Measurements from ENCODE around the gene METRN. TPM values are rescaled to one million over a fixed set of nuclear protein-coding genes. Genes with fewer than 3 reads are reported as not detected.
A peak's percentile ranks its signal among the peaks of the same experiment; 100 is the strongest.

METRN gene
- total and polyA plus RNA-seq, 3 donors from 2014 or later, result 21.0 to 50.6 (median 34.9) TPM

GRCh38 chr16:719815-720446 lies 5.0 kb downstream of the METRN start:
- H3K9me3 ChIP-seq, result no peaks in the 10 kb centered on the region
- intact Hi-C loops (cut with DNase I; ENCODE audit: low total_unique reads), result no loop called here
- no peaks in the 10 kb centered on the region for H3K36me3 ChIP-seq (ENCODE audit: low read depth, missing control alignments)
- peaks cover 23% of the 10 kb centered on the region for H3K4me1 ChIP-seq
- no peak for TF ChIP-seq POLR2A (IDR thresholded peaks at IDR 0.05)
- TF ChIP-seq CTCF (IDR thresholded peaks at IDR 0.05), result no peak
- DNase-seq, result no peak
- peak overlapping the region in 1 of 2 donors; percentile 69 for H3K4me3 ChIP-seq
- no peaks in the 10 kb centered on the region for H3K27me3 ChIP-seq
- peak overlapping the region in 1 of 2 donors; percentile 65 for H3K27ac ChIP-seq
- 6 to 7% methylated on average over 7 to 16 of the region's 16 CpGs for WGBS, 2 donors

- WGBS, 2 donors, result 0 to 1% methylated on average over 2 to 22 of the region's 38 CpGs
- Histone ChIP-seq H3K4me1 (peaks cover 23% of the 10 kb centered on the region), H3K27ac (peak overlapping the region; percentile 65 to 72), H3K27me3 (no peaks in the 10 kb centered on the region), H3K4me3 (peak overlapping the region; percentile 69), H3K36me3 (ENCODE audit: low read depth, missing control alignments) (no peaks in the 10 kb centered on the region), H3K9me3 (no peaks in the 10 kb centered on the region)
- TF ChIP-seq POLR2A (IDR thresholded peaks at IDR 0.05), result no peak
- TF ChIP-seq CTCF (IDR thresholded peaks at IDR 0.05), result no peak
- intact Hi-C loops (cut with DNase I; ENCODE audit: low total_unique reads), result no loop called here
- DNase-seq, result peak; percentile 57
Measured at GRCh38 chr16:720447-720989, 5.6 kb downstream of the METRN start.

- Histone ChIP-seq H3K27ac (peak within 1 kb of the TSS; percentile 65 to 72), H3K36me3 (ENCODE audit: low read depth, missing control alignments) (no peaks in the 10 kb centered on the region), H3K4me3 (peak within 1 kb of the TSS; percentile 69), H3K4me1 (peaks cover 19% of the 10 kb centered on the region), H3K9me3 (no peaks in the 10 kb centered on the region), H3K27me3 (no peaks in the 10 kb centered on the region)
- 6 to 22% methylated on average over 31 to 32 of the region's 106 CpGs for WGBS, 2 donors
- intact Hi-C loops (cut with DNase I; ENCODE audit: low total_unique reads), result no loop called here
- DNase-seq, result peak; percentile 88
- peak in 1 of 3 experiments; percentile 6 for TF ChIP-seq CTCF (IDR thresholded peaks at IDR 0.05)
- TF ChIP-seq POLR2A (IDR thresholded peaks at IDR 0.05), result no peak
Measured at GRCh38 chr16:720990-721764, 6.3 kb downstream of the METRN start, which contains the start of gene ANTKMT. TSS of gene ANTKMT (plus strand) at chr16:721146. CDS start at chr16:721275, 129 bp downstream.

GRCh38 chr16:721765-722540 lies 7.0 kb downstream of the METRN start:
- Histone ChIP-seq H3K27ac (peak overlapping the region in 1 of 2 donors; percentile 65), H3K36me3 (ENCODE audit: low read depth, missing control alignments) (no peaks in the 10 kb centered on the region), H3K9me3 (no peaks in the 10 kb centered on the region), H3K27me3 (no peaks in the 10 kb centered on the region), H3K4me1 (peaks cover 17% of the 10 kb centered on the region), H3K4me3 (peak overlapping the region; percentile 69)
- intact Hi-C loops (cut with DNase I; ENCODE audit: low total_unique reads), result no loop called here
- WGBS, 2 donors, result 61 to 71% methylated on average over 8 to 44 of the region's 51 CpGs
- no peak for DNase-seq
- TF ChIP-seq POLR2A (IDR thresholded peaks at IDR 0.05), result no peak
- TF ChIP-seq CTCF (IDR thresholded peaks at IDR 0.05), result no peak
